K562 (cell line): Measurements from ENCODE around the gene EPB41L1. TPM values are rescaled to one million over a fixed set of nuclear protein-coding genes. Genes with fewer than 3 reads are reported as not detected.

Source experiments
- ATAC-seq: fragments of 200-7000 bp; cut with Tn5 transposase; 3 replicates; pipeline ENCODE4 v1.9.1; 2020; ENCODE audit warnings: moderate library complexity
- BruUV-seq: library from RNA; stranded (reverse); fragments of 400-500 nt; replicated peaks from 2 replicates; lab custom pipeline; 2021; lab: Mats Ljungman, UMichigan
- CTCF ChIA-PET: fragments of 300-600 bp; formaldehyde crosslinking; extraction: SDS; loops from one replicate; lab custom pipeline; 2021; ENCODE audit warnings: low intra/inter-chr PET ratio; lab: Yijun Ruan, JAX
- POLR2A ChIA-PET: fragments of 300-600, 350-650 bp; sonication (Branson Sonifier 250); formaldehyde crosslinking; extraction: SDS; loops from one replicate; lab custom pipeline; 2021; ENCODE audit warnings: antibody characterized with exemption, inconsistent platforms; lab: Yijun Ruan, JAX
- DNase-seq, 4 experiments: peaks; one replicate each; pipeline versions ENCODE4 v3.0.0 to v3.0.0-alpha.2; 2011 to 2018; ENCODE audit warnings: low spot score in 3 of 4, mixed read lengths in 3 of 4; ENCODE audit errors: extremely low read depth in 1 of 4
- FAIRE-seq: peaks from 2 replicates; lab custom pipeline; 2011; peaks lifted over from hg19 to GRCh38; lab: Jason Lieb, UNC
- H2AFZ ChIP-seq: 2 replicates; pipeline ENCODE4 v1.6.0; 2011; ENCODE audit warnings: low read depth, low read length, control low read depth, inconsistent platforms
- H3K27ac ChIP-seq: fragments of 200-600 bp; 3 replicates; pipeline ENCODE4 v1.8.0; 2011; ENCODE audit warnings: low read depth, mild to moderate bottlenecking, control low read depth, inconsistent platforms, low read length, moderate library complexity, mixed read lengths; ENCODE audit errors: extremely low read depth
- H3K27me3 ChIP-seq, 2 experiments: fragments of 300-600 bp in 1 of 2; 2 replicates in 1 of 2; 3 replicates in 1 of 2; pipeline versions ENCODE4 v1.6.0 to v1.8.0; 2011; ENCODE audit warnings: inconsistent platforms in 2 of 2, low read length in 2 of 2, mild to moderate bottlenecking in 1 of 2, mixed read lengths in 1 of 2, moderate library complexity in 1 of 2; ENCODE audit not compliant: control insufficient read depth in 2 of 2, insufficient read depth in 2 of 2
- H3K36me3 ChIP-seq: fragments of 300-600 bp; 3 replicates; pipeline ENCODE4 v1.8.0; 2011; ENCODE audit warnings: mild to moderate bottlenecking, low read length, inconsistent platforms; ENCODE audit not compliant: control insufficient read depth, insufficient read depth
- H3K4me1 ChIP-seq, 2 experiments: fragments of 200-600 bp in 1 of 2; replicated peaks in 1 of 2; 2 replicates in 1 of 2; 3 replicates in 1 of 2; pipeline versions ENCODE4 v1.5.1 to v1.8.0; 2011; ENCODE audit warnings: inconsistent platforms in 2 of 2, low read length in 2 of 2, mild to moderate bottlenecking in 1 of 2, mixed read lengths in 1 of 2, moderate library complexity in 1 of 2; ENCODE audit not compliant: control insufficient read depth in 2 of 2, insufficient read depth in 2 of 2
- H3K4me2 ChIP-seq: 2 replicates; pipeline ENCODE4 v1.6.1; 2011; ENCODE audit warnings: low read length, control low read depth, inconsistent platforms, mixed read lengths; ENCODE audit not compliant: insufficient read depth
- H3K4me3 ChIP-seq: fragments of 200-600 bp; sonication (generic), shearing (Covaris generic); 2 replicates; pipeline ENCODE4 v1.5.1; 2016; ENCODE audit warnings: control low read depth, inconsistent platforms
- H3K79me2 ChIP-seq: fragments of 200-600 bp; 3 replicates; pipeline ENCODE4 v1.8.0; 2011; ENCODE audit warnings: low read length, inconsistent platforms; ENCODE audit not compliant: control insufficient read depth, insufficient read depth
- H3K9ac ChIP-seq, 2 experiments: 2 replicates each; pipeline versions ENCODE4 v1.6.0 to v1.6.1; 2011; ENCODE audit warnings: low read depth in 2 of 2, low read length in 2 of 2, control low read depth in 1 of 2, inconsistent platforms in 1 of 2, mild to moderate bottlenecking in 1 of 2, mixed read lengths in 1 of 2; ENCODE audit not compliant: insufficient read depth in 1 of 2
- H3K9me1 ChIP-seq: one replicate; pipeline ENCODE4 v1.6.0; 2011; ENCODE audit warnings: inconsistent platforms, mild to moderate bottlenecking, low read length, moderate library complexity; ENCODE audit not compliant: control insufficient read depth, insufficient read depth
- H3K9me3 ChIP-seq: replicated peaks from 2 replicates; pipeline ENCODE4 v1.5.1; 2011; ENCODE audit warnings: low read depth, low read length, inconsistent platforms; ENCODE audit not compliant: control insufficient read depth, insufficient read depth
- H4K20me1 ChIP-seq: replicated peaks from 2 replicates; pipeline ENCODE4 v1.6.1; 2011; ENCODE audit warnings: low read length, inconsistent platforms, mixed read lengths; ENCODE audit not compliant: control insufficient read depth, insufficient read depth
- C11orf30 ChIP-seq: fragments of 450-650 bp; IDR thresholded peaks from 2 replicates; pipeline ENCODE4 v1.6.1; 2016; ENCODE audit warnings: low read depth, mild to moderate bottlenecking
- CREB3 ChIP-seq: fragments of 450-650 bp; conservative IDR thresholded peaks from 2 replicates; pipeline ENCODE4 v1.6.1; 2016; ENCODE audit warnings: missing genetic modification characterization, low read depth, mild to moderate bottlenecking, missing compliant biosample characterization, moderate library complexity
- CSDE1 ChIP-seq, 2 experiments: fragments of 450-650 bp; IDR thresholded peaks; 2 replicates each; pipeline ENCODE4 v1.6.1; 2016; ENCODE audit warnings: mild to moderate bottlenecking in 1 of 2
- DEAF1 ChIP-seq: fragments of 450-650 bp; formaldehyde crosslinking; IDR thresholded peaks from 2 replicates; pipeline ENCODE4 v1.4.0; 2020; ENCODE audit warnings: mild to moderate bottlenecking, moderate library complexity
- E2F1 ChIP-seq: sonication (generic); formaldehyde crosslinking; IDR thresholded peaks from 2 replicates; pipeline ENCODE4 v1.8.1; 2023; ENCODE audit warnings: mild to moderate bottlenecking, missing genetic modification reagents, moderate library complexity
- HDAC6 ChIP-seq: IDR thresholded peaks from 2 replicates; pipeline ENCODE4 v1.6.1; 2012; ENCODE audit warnings: low read depth, mild to moderate bottlenecking, control low read depth, inconsistent platforms, low read length, moderate library complexity
- RBM22 ChIP-seq: fragments of 200-400 bp; formaldehyde crosslinking; IDR thresholded peaks from 2 replicates; pipeline ENCODE4 v1.6.1; 2018; ENCODE audit warnings: low read length, low read depth; ENCODE audit not compliant: poor library complexity, severe bottlenecking
- UBTF ChIP-seq, 2 experiments: IDR thresholded peaks; 2 replicates each; pipeline ENCODE4 v1.6.1; 2012; ENCODE audit warnings: improper control_type of control experiment in 2 of 2, low read depth in 2 of 2, low read length in 2 of 2, borderline replicate concordance in 1 of 2
- ZNF41 ChIP-seq: fragments of 250-450 bp; sonication (Bioruptor Pico); conservative IDR thresholded peaks from 2 replicates; pipeline ENCODE4 v1.4.0; 2020; ENCODE audit warnings: mild to moderate bottlenecking
- ZNF639 ChIP-seq, 2 experiments: fragments of 200-800 bp in 1 of 2; sonication (Bioruptor generic) in 1 of 2; sonication (generic) in 1 of 2; formaldehyde crosslinking in 1 of 2; IDR thresholded peaks in 1 of 2; conservative IDR thresholded peaks in 1 of 2; 2 replicates each; pipeline versions ENCODE4 v1.5.0 to v1.6.1; 2016 to 2020; ENCODE audit warnings: missing compliant biosample characterization in 1 of 2, missing genetic modification characterization in 1 of 2, missing genetic modification reagents in 1 of 2
- WGBS: fragments of 100-300 bp; shearing (Covaris generic); methylation state at CpG from one replicate; pipeline ENCODE4 v1.1.6; 2016; ENCODE audit warnings: low coverage, mixed read lengths; ENCODE audit not compliant: insufficient coverage; ENCODE audit errors: missing lambda C conversion rate; 5-methylcytosine and 5-hydroxymethylcytosine counted together
- in situ Hi-C: fragments of 300-500 bp; cut with MboI; formaldehyde crosslinking; loops from 4 replicates; pipeline ENCODE4 v1.15.0; 2018; ENCODE audit warnings: inconsistent platforms, mixed read lengths
- intact Hi-C: fragments of 100-400 bp; cut with micrococcal nuclease; formaldehyde crosslinking; loops from 2 replicates; pipeline ENCODE4 v1.14.2; 2022
- polyA plus RNA-seq, 8 experiments: library from polyadenylated mRNA; depleted of rRNA in 4 of 8; stranded (reverse) in 5 of 8; unstranded in 3 of 8; fragments of >200 nt; fragmentation: Nextera tagmentation in 2 of 8; fragmentation: Illumina TruSeq in 1 of 8; extraction: Ambion mirVana in 2 of 8; extraction: Trizol in 1 of 8; gene quantifications; 2 replicates each; pipeline versions ENCODE4 v1.2.1 to v1.2.3, GENCODE V29; 2011 to 2014; ENCODE audit warnings: inconsistent platforms in 1 of 8, missing spikeins in 1 of 8
- total RNA-seq, 7 experiments: library from RNA; depleted of rRNA in 6 of 7; stranded (reverse); fragments of >200 nt in 6 of 7; fragmentation: Illumina TruSeq in 2 of 7; extraction: Trizol in 2 of 7; gene quantifications; 2 replicates each; pipeline versions ENCODE4 v1.2.1 to v1.2.3, GENCODE V29; 2011 to 2021; ENCODE audit warnings: low replicate concordance in 1 of 7

EPB41L1 gene
- total and polyA plus RNA-seq, 9 of the 15 experiments (the other 6 are each of a cell fraction or from before 2014, with no cell fraction given): 0.11 to 4.3 (median 1.3) TPM

- no peak for TF ChIP-seq E2F1 (CRISPR knock-in tag)
- no peak for TF ChIP-seq HDAC6
- TF ChIP-seq ZNF41 (CRISPR knock-in tag): no peak
- no peak for TF ChIP-seq CSDE1 (IDR thresholded peaks at IDR 0.05)
Measured at GRCh38 chr20:36144336-36144735, 10.2 kb upstream of the EPB41L1 start (continued).

- H3K27ac ChIP-seq: no peak overlapping the region
- ATAC-seq (no peak), DNase-seq (no peak), FAIRE-seq (no peak)
- no peaks in the 10 kb centered on the region for H3K36me3 ChIP-seq
- H3K9ac ChIP-seq: peak overlapping the region in 1 of 2 experiments; percentile 43; a peak in 1 of 4 replicates
- ChIA-PET CTCF (no interaction called here), POLR2A (interaction anchor here (1.0 kb wide), 1 partner anchor 12 kb away, joined by 3 read pairs; no protein-coding TSS in a partner anchor)
- peaks cover 2 to 7% of the 10 kb centered on the region in 2 experiments; a peak in 3 of 5 replicates for H3K4me1 ChIP-seq
- peaks cover under 1 to 22% of the 10 kb centered on the region in 2 experiments; a peak in 2 of 5 replicates for H3K27me3 ChIP-seq
- no peaks in the 10 kb centered on the region for H3K9me1 ChIP-seq
- intact Hi-C loops: no loop called here
- no peak overlapping the region for H3K4me2 ChIP-seq
- no peak overlapping the region for H2AFZ ChIP-seq
- H3K79me2 ChIP-seq: no peaks in the 10 kb centered on the region
- in situ Hi-C loops: no loop called here
- WGBS: 11% methylated on average over 12 of the region's 12 CpGs
- H3K9me3 ChIP-seq: no peaks in the 10 kb centered on the region
- BruUV-seq: no TSS peak
- no peak overlapping the region for H3K4me3 ChIP-seq
- peaks cover 6% of the 10 kb centered on the region; the same call in 1 of the 2 replicates for H4K20me1 ChIP-seq
- TF ChIP-seq UBTF (IDR thresholded peaks at IDR 0.05; ENCODE audit: borderline replicate concordance in 1 of 2, low read depth in 2 of 2, low read length in 2 of 2) (no peak), C11orf30 (no peak), ZNF639 (CRISPR knock-in tag; conservative IDR thresholded peaks at IDR 0.05 in 1 of 2, IDR thresholded peaks at IDR 0.05 in 1 of 2) (no peak), RBM22 (no peak), CREB3 (no peak), DEAF1 (no peak)
Measured at GRCh38 chr20:36145877-36146707, 8.4 kb upstream of the EPB41L1 start.
